Endothelial cell of umbilical vein (primary cell): ENCODE measurements around the gene SF3B4. TPM values are rescaled to one million over a fixed set of nuclear protein-coding genes. Genes with fewer than 3 reads are reported as not detected.

Experiments used
- BruUV-seq: library from RNA; stranded (reverse); fragments of 400-500 nt; replicated peaks from 2 replicates; lab custom pipeline; 2021; lab: Mats Ljungman, UMichigan
- CTCF ChIA-PET: fragments of 300-600, 350-600 bp; sonication (Branson Sonifier 250); formaldehyde crosslinking; loops from one replicate; lab custom pipeline; 2021; ENCODE audit warnings: antibody characterized with exemption, inconsistent platforms; lab: Charles Lee
- POLR2A ChIA-PET: fragments of 300-600, 350-600 bp; sonication (Branson Sonifier 250); formaldehyde crosslinking; loops from one replicate; lab custom pipeline; 2021; ENCODE audit warnings: antibody characterized with exemption, inconsistent platforms; lab: Charles Lee
- DNase-seq: peaks from one replicate; pipeline ENCODE4 v3.0.0-alpha.2; 2011; ENCODE audit warnings: low read depth, low spot score
- FAIRE-seq: peaks from 2 replicates; lab custom pipeline; 2011; peaks lifted over from hg19 to GRCh38; lab: Jason Lieb, UNC
- H2AFZ ChIP-seq: 2 replicates; pipeline ENCODE4 v1.6.0; 2012; ENCODE audit warnings: low read depth, low read length, control low read depth, inconsistent platforms
- H3K27ac ChIP-seq: 2 replicates; pipeline ENCODE4 v1.5.1; 2011; ENCODE audit warnings: low read depth, mild to moderate bottlenecking, control low read depth, low read length, moderate library complexity; ENCODE audit not compliant: insufficient read depth
- H3K27me3 ChIP-seq, 2 experiments: 2 replicates each; pipeline versions ENCODE4 v1.6.0 to v1.6.1; 2011; ENCODE audit warnings: low read length in 2 of 2, mixed read lengths in 1 of 2; ENCODE audit not compliant: control insufficient read depth in 2 of 2, insufficient read depth in 2 of 2
- H3K36me3 ChIP-seq, 2 experiments: 2 replicates in 1 of 2; 3 replicates in 1 of 2; pipeline ENCODE4 v1.5.1; 2011; ENCODE audit warnings: low read length in 2 of 2, mild to moderate bottlenecking in 1 of 2, moderate library complexity in 1 of 2; ENCODE audit not compliant: control insufficient read depth in 2 of 2, insufficient read depth in 2 of 2; ENCODE audit errors: extremely low read depth in 1 of 2
- H3K4me1 ChIP-seq: 3 replicates; pipeline ENCODE4 v1.5.1; 2011; ENCODE audit warnings: mild to moderate bottlenecking, low read length; ENCODE audit not compliant: control insufficient read depth, insufficient read depth; ENCODE audit errors: extremely low read depth
- H3K4me2 ChIP-seq: 2 replicates; pipeline ENCODE4 v1.6.1; 2011; ENCODE audit warnings: low read length, control low read depth, mixed read lengths; ENCODE audit not compliant: insufficient read depth
- H3K4me3 ChIP-seq, 3 experiments: fragments of 200-600 bp in 1 of 3; sonication (generic), shearing (Covaris generic) in 1 of 3; replicated peaks in 1 of 3; 2 replicates each; pipeline ENCODE4 v1.5.1; 2011 to 2016; ENCODE audit warnings: control low read depth in 3 of 3, low read length in 3 of 3, mild to moderate bottlenecking in 2 of 3, inconsistent platforms in 1 of 3, low read depth in 1 of 3, moderate library complexity in 1 of 3; ENCODE audit not compliant: insufficient read depth in 1 of 3
- H3K79me2 ChIP-seq: 2 replicates; pipeline ENCODE4 v1.6.0; 2012; ENCODE audit warnings: low read length, inconsistent platforms; ENCODE audit not compliant: control insufficient read depth, insufficient read depth
- H3K9ac ChIP-seq: replicated peaks from 2 replicates; pipeline ENCODE3; 2011; ENCODE audit warnings: low read length, control low read depth; ENCODE audit not compliant: insufficient read depth; ENCODE audit errors: extremely low read depth
- H3K9me1 ChIP-seq: replicated peaks from 3 replicates; pipeline ENCODE4 v1.6.0; 2011; ENCODE audit warnings: mild to moderate bottlenecking, low read length; ENCODE audit not compliant: control insufficient read depth, insufficient read depth; ENCODE audit errors: extremely low read depth
- H3K9me3 ChIP-seq: replicated peaks from 2 replicates; pipeline ENCODE4 v1.5.1; 2012; ENCODE audit warnings: low read length, inconsistent platforms; ENCODE audit not compliant: control insufficient read depth, insufficient read depth
- H4K20me1 ChIP-seq: replicated peaks from 2 replicates; pipeline ENCODE3; 2011; ENCODE audit warnings: mild to moderate bottlenecking, low read length; ENCODE audit not compliant: control insufficient read depth, insufficient read depth; ENCODE audit errors: extremely low read depth
- EZH2 ChIP-seq: IDR thresholded peaks from 2 replicates; pipeline ENCODE4 v1.6.1; 2012; ENCODE audit warnings: borderline replicate concordance, low read depth, mild to moderate bottlenecking, moderate library complexity, low read length, inconsistent platforms; ENCODE audit not compliant: severe bottlenecking
- FOS ChIP-seq: IDR thresholded peaks from 2 replicates; pipeline ENCODE4 v1.6.1; 2011; ENCODE audit warnings: mild to moderate bottlenecking, low read length, moderate library complexity, borderline replicate concordance; ENCODE audit not compliant: insufficient read depth
- GATA2 ChIP-seq: IDR thresholded peaks from 2 replicates; pipeline ENCODE4 v1.7.0; 2011; ENCODE audit warnings: low read depth, mild to moderate bottlenecking, moderate library complexity, mixed read lengths, low read length; ENCODE audit not compliant: insufficient read length, insufficient read depth
- JUN ChIP-seq: IDR thresholded peaks from 2 replicates; pipeline ENCODE4 v1.6.1; 2011; ENCODE audit warnings: borderline replicate concordance, low read depth; ENCODE audit not compliant: insufficient read length, insufficient read depth
- MYC ChIP-seq: IDR thresholded peaks from one replicate; pipeline ENCODE4 v1.6.1; 2011; ENCODE audit warnings: mild to moderate bottlenecking, low read depth, low read length
- POLR2A ChIP-seq: IDR thresholded peaks from 2 replicates; pipeline ENCODE4 v1.6.1; 2012; ENCODE audit warnings: low read depth, mild to moderate bottlenecking, control low read depth, low read length
- POLR2AphosphoS5 ChIP-seq: IDR thresholded peaks from 2 replicates; pipeline ENCODE4 v1.6.1; 2012; ENCODE audit warnings: low read depth, mild to moderate bottlenecking, control low read depth, low read length, moderate library complexity; ENCODE audit not compliant: insufficient read depth
- dilution Hi-C: fragments of 300-500 bp; cut with MboI; formaldehyde crosslinking; loops from one replicate; pipeline ENCODE4 v1.15.0; 2019; ENCODE audit warnings: low sequenced_read_pairs; ENCODE audit not compliant: extremely low pct_ligation_motif_present
- intact Hi-C: fragments of 100-400 bp; cut with micrococcal nuclease; formaldehyde crosslinking; loops from one replicate; pipeline ENCODE4 v1.10.0; 2022
- polyA plus RNA-seq, 4 experiments: library from polyadenylated mRNA; depleted of rRNA in 3 of 4; stranded (reverse) in 3 of 4; unstranded in 1 of 4; fragments of >200 nt; gene quantifications; 2 replicates each; pipeline versions ENCODE4 v1.2.1 to v1.2.3, GENCODE V29; 2011 to 2012; ENCODE audit warnings: missing spikeins in 1 of 4
- total RNA-seq: library from RNA; stranded (reverse); gene quantifications from 2 replicates; pipeline ENCODE4 v1.2.3, GENCODE V29; 2021
- TF ChIP-seq, protein P1 (sequence below): IDR thresholded peaks from 2 replicates; pipeline ENCODE4 v1.6.1; 2011; ENCODE audit not compliant: insufficient read depth, insufficient read length
- TF ChIP-seq, protein P2 (sequence below), 2 donors: IDR thresholded peaks; 1 replicate in 1 of 2; 2 replicates in 1 of 2; pipeline ENCODE4 v1.5.1; 2011; ENCODE audit warnings: low read length in 2 of 2, mild to moderate bottlenecking in 2 of 2, moderate library complexity in 2 of 2, control low read depth in 1 of 2, inconsistent platforms in 1 of 2, low read depth in 1 of 2; ENCODE audit not compliant: insufficient read depth in 1 of 2; ENCODE audit errors: extremely low read depth in 1 of 2

SF3B4 gene
- total and polyA plus RNA-seq, 2 donors (not counting 3 experiments of a cell fraction or from before 2014, with no cell fraction given), result 62.7 to 74.4 TPM

DNA sequence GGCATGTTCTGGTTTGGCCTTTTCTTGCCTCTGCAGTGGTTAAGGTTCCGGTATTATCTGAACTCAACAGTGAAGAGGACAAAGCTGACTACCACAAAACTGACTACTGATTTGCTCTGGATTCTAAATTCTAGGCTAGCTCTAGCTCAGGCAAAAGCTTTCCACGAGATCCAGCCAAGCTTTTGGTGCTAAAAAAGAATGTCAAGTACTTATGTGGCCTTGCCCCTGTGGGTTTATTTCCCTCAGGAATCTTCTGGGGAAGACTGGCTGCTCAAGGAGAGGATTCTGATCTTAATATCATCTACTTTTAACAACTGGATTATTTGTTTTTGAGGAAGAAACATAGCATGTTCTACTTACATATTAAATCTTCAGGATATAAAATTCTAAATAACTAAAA lies 35.1 kb upstream of the SF3B4 start:
- peak; percentile 24 for FAIRE-seq
- no TSS peak for BruUV-seq
- Histone ChIP-seq H3K9me1 (no peaks in the 10 kb centered on the region), H4K20me1 (no peaks in the 10 kb centered on the region), H2AFZ (no peak overlapping the region), H3K4me2 (no peak overlapping the region), H3K9me3 (no peaks in the 10 kb centered on the region), H3K27me3 (no peaks in the 10 kb centered on the region), H3K9ac (no peak overlapping the region), H3K4me3 (no peak overlapping the region), H3K79me2 (no peaks in the 10 kb centered on the region), H3K4me1 (no peaks in the 10 kb centered on the region), H3K27ac (no peak overlapping the region), H3K36me3 (peaks cover 10 to 18% of the 10 kb centered on the region in 2 experiments)
- dilution Hi-C loops, result no loop called here
- TF ChIP-seq, protein P1, sequence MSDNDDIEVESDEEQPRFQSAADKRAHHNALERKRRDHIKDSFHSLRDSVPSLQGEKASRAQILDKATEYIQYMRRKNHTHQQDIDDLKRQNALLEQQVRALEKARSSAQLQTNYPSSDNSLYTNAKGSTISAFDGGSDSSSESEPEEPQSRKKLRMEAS, result no peak
- no peak for TF ChIP-seq JUN
- no peak for TF ChIP-seq EZH2
- no peak for TF ChIP-seq POLR2AphosphoS5
- no peak for TF ChIP-seq POLR2A
- TF ChIP-seq FOS, result no peak
- TF ChIP-seq GATA2, result no peak
- TF ChIP-seq, protein P2, sequence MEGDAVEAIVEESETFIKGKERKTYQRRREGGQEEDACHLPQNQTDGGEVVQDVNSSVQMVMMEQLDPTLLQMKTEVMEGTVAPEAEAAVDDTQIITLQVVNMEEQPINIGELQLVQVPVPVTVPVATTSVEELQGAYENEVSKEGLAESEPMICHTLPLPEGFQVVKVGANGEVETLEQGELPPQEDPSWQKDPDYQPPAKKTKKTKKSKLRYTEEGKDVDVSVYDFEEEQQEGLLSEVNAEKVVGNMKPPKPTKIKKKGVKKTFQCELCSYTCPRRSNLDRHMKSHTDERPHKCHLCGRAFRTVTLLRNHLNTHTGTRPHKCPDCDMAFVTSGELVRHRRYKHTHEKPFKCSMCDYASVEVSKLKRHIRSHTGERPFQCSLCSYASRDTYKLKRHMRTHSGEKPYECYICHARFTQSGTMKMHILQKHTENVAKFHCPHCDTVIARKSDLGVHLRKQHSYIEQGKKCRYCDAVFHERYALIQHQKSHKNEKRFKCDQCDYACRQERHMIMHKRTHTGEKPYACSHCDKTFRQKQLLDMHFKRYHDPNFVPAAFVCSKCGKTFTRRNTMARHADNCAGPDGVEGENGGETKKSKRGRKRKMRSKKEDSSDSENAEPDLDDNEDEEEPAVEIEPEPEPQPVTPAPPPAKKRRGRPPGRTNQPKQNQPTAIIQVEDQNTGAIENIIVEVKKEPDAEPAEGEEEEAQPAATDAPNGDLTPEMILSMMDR (IDR thresholded peaks at IDR 0.05; ENCODE audit: extremely low read depth in 1 of 2, insufficient read depth in 1 of 2, low read depth in 1 of 2, low read length in 2 of 2), result no peak
- TF ChIP-seq MYC, result no peak
- ChIA-PET CTCF (interaction anchor here (0.6 to 3.2 kb wide), 26 partner anchors 9 to 248 kb away, joined by 3 to 77 read pairs (median 4); partner anchors contain the start of genes OTUD7B and VPS45), POLR2A (interaction anchor here (0.9 kb wide), 1 partner anchor 13 kb away, joined by 3 read pairs; no protein-coding TSS in a partner anchor)
- intact Hi-C loops, result loop anchor here (1.0 to 5.0 kb wide), 6 partner anchors 45 to 225 kb away; partner anchors contain the start of gene VPS45
- no peak for DNase-seq
